ENCODE results near the gene AGBL2.
"Not testable (repeated sequence)": the region's sequence is repeated elsewhere in the genome, so short reads cannot be mapped to it uniquely, and the experiment has no call there.

The AGBL2 gene

GRCh38 chr11:47715082-47715669, at the start of gene AGBL2:
TSS of gene AGBL2 (minus strand) at chr11:47715369. CDS start at chr11:47714650, 719 bp downstream.
- peak; percentile 91 for DNase-seq

- not testable (repeated sequence) for DNase-seq
Measured at GRCh38 chr11:47759291-47759690, 44.1 kb upstream of the AGBL2 start.

GRCh38 chr11:47756208-47756607, 41.0 kb upstream of the AGBL2 start:
- no peak for DNase-seq

GRCh38 chr11:47750725-47751124, 35.6 kb upstream of the AGBL2 start:
- DNase-seq, result no peak

GRCh38 chr11:47742494-47742893, 27.3 kb upstream of the AGBL2 start:
- not testable (repeated sequence) for DNase-seq

GRCh38 chr11:47737817-47738216, 22.6 kb upstream of the AGBL2 start:
- not testable (repeated sequence) for DNase-seq

GRCh38 chr11:47732271-47732670, 17.1 kb upstream of the AGBL2 start:
- DNase-seq, result no peak

- DNase-seq, result no peak
Measured at GRCh38 chr11:47731475-47731874, 16.3 kb upstream of the AGBL2 start.

- DNase-seq, result no peak
Measured at GRCh38 chr11:47726878-47727514, 11.8 kb upstream of the AGBL2 start.

- DNase-seq, result no peak
Measured at GRCh38 chr11:47726118-47726442, 10.9 kb upstream of the AGBL2 start.

GRCh38 chr11:47725442-47726117, 10.4 kb upstream of the AGBL2 start:
- no peak for DNase-seq

GRCh38 chr11:47724041-47724729, 9.0 kb upstream of the AGBL2 start:
- DNase-seq, result no peak

GRCh38 chr11:47723041-47723440, 7.9 kb upstream of the AGBL2 start:
- DNase-seq, result no peak

GRCh38 chr11:47720651-47721050, 5.5 kb upstream of the AGBL2 start:
- DNase-seq, result no peak

GRCh38 chr11:47716692-47717091, 1.5 kb upstream of the AGBL2 start:
- no peak for DNase-seq

- peak; percentile 23 for DNase-seq
Measured at GRCh38 chr11:47714554-47715081, 551 bp downstream of the AGBL2 start.

GRCh38 chr11:47711816-47712215, 3.4 kb downstream of the AGBL2 start:
- no peak for DNase-seq

- no peak for DNase-seq
Measured at GRCh38 chr11:47711225-47711624, 3.9 kb downstream of the AGBL2 start.

GRCh38 chr11:47707275-47707786, 7.8 kb downstream of the AGBL2 start:
- not testable (repeated sequence) for DNase-seq

- DNase-seq, result no peak
Measured at GRCh38 chr11:47705721-47706120, 9.4 kb downstream of the AGBL2 start.

- no peak for DNase-seq
Measured at GRCh38 chr11:47691979-47692378, 23.2 kb downstream of the AGBL2 start.

GRCh38 chr11:47689480-47689879, 25.7 kb downstream of the AGBL2 start:
- DNase-seq, result no peak

- no peak for DNase-seq
Measured at GRCh38 chr11:47688991-47689390, 26.2 kb downstream of the AGBL2 start.
